Karpas-422 (cell line): ENCODE results near the gene DNMT3L. TPM values are rescaled to one million over a fixed set of nuclear protein-coding genes. Genes with fewer than 3 reads are reported as not detected.
"Not testable (repeated sequence)": the region's sequence is repeated elsewhere in the genome, so short reads cannot be mapped to it uniquely, and the experiment has no call there.

Experiments used
- DNase-seq: peaks from one replicate; pipeline ENCODE4 v3.0.0-alpha.2; 2015
- H2AFZ ChIP-seq: fragments of 200-600 bp; sonication (generic); 2 replicates; pipeline ENCODE4 v1.6.1; 2014; ENCODE audit warnings: antibody characterized with exemption, low read length, mixed read lengths
- H3K27ac ChIP-seq: fragments of 200-600 bp; sonication (generic); 2 replicates; pipeline ENCODE4 v1.5.1; 2014; ENCODE audit warnings: mild to moderate bottlenecking, low read length, moderate library complexity
- H3K27me3 ChIP-seq: fragments of 200-600 bp; sonication (generic); 2 replicates; pipeline ENCODE4 v1.6.1; 2014; ENCODE audit warnings: low read length, mixed read lengths
- H3K36me3 ChIP-seq: fragments of 200-600 bp; sonication (generic); 2 replicates; pipeline ENCODE4 v1.6.1; 2014; ENCODE audit warnings: low read length, mixed read lengths; ENCODE audit not compliant: insufficient read depth
- H3K4me1 ChIP-seq: fragments of 200-600 bp; sonication (generic); 2 replicates; pipeline ENCODE4 v1.6.1; 2014; ENCODE audit warnings: mild to moderate bottlenecking, low read length, mixed read lengths
- H3K4me2 ChIP-seq: fragments of 200-600 bp; sonication (generic); 2 replicates; pipeline ENCODE4 v1.6.1; 2014; ENCODE audit warnings: low read length, low read depth, mild to moderate bottlenecking; ENCODE audit not compliant: poor library complexity, severe bottlenecking
- H3K4me3 ChIP-seq: fragments of 200-600 bp; sonication (generic); 2 replicates; pipeline ENCODE4 v1.5.1; 2014; ENCODE audit warnings: mild to moderate bottlenecking, antibody characterized with exemption, low read length, mixed read lengths
- H3K79me2 ChIP-seq: fragments of 200-600 bp; sonication (generic); 2 replicates; pipeline ENCODE4 v1.6.1; 2014; ENCODE audit warnings: mild to moderate bottlenecking, low read length, mixed read lengths
- H3K9ac ChIP-seq: fragments of 200-600 bp; sonication (generic); 2 replicates; pipeline ENCODE4 v1.6.0; 2014; ENCODE audit warnings: low read length
- H3K9me2 ChIP-seq: fragments of 200-600 bp; sonication (generic), shearing (Covaris generic); replicated peaks from 2 replicates; pipeline ENCODE4 v1.6.0; 2014; ENCODE audit warnings: mild to moderate bottlenecking, low read length, moderate library complexity; ENCODE audit not compliant: insufficient read depth
- H3K9me3 ChIP-seq: fragments of 300-700, 200-600 bp; sonication (generic); 2 replicates; pipeline ENCODE4 v1.6.1; 2014; ENCODE audit warnings: low read length, mixed read lengths
- H4K20me1 ChIP-seq: fragments of 200-600 bp; sonication (generic); 2 replicates; pipeline ENCODE4 v1.6.1; 2014; ENCODE audit warnings: mild to moderate bottlenecking, antibody characterized with exemption, low read length, low read depth; ENCODE audit not compliant: insufficient read depth
- total RNA-seq: library from RNA; depleted of rRNA; stranded (reverse); fragments of >200 nt; shearing (Covaris generic); gene quantifications from 2 replicates; pipeline ENCODE4 v1.2.3, GENCODE V29; 2014; ENCODE audit warnings: low replicate concordance

DNMT3L gene
- total RNA-seq, 1 experiment from 2014 or later, result not detected

GRCh38 chr21:44258056-44258725 is 3.5 kb downstream of the DNMT3L start:
- H3K9me3 ChIP-seq, result no peaks in the 10 kb centered on the region
- no peaks in the 10 kb centered on the region for H3K36me3 ChIP-seq
- no peaks in the 10 kb centered on the region; the same call in 1 of the 2 replicates for H4K20me1 ChIP-seq
- no peak overlapping the region for H3K9ac ChIP-seq
- H3K4me3 ChIP-seq, result no peak overlapping the region
- no peak overlapping the region for H2AFZ ChIP-seq
- no peak for DNase-seq
- no peak overlapping the region for H3K27ac ChIP-seq
- H3K4me1 ChIP-seq, result no peaks in the 10 kb centered on the region
- no peaks in the 10 kb centered on the region for H3K9me2 ChIP-seq
- no peaks in the 10 kb centered on the region for H3K79me2 ChIP-seq
- no peaks in the 10 kb centered on the region for H3K27me3 ChIP-seq
- no peak overlapping the region for H3K4me2 ChIP-seq

- H3K9me3 ChIP-seq, result no peaks in the 10 kb centered on the region
- H3K36me3 ChIP-seq, result no peaks in the 10 kb centered on the region
- H3K79me2 ChIP-seq, result no peaks in the 10 kb centered on the region
- no peaks in the 10 kb centered on the region; the same call in 1 of the 2 replicates for H4K20me1 ChIP-seq
- no peak for DNase-seq
- H2AFZ ChIP-seq, result no peak overlapping the region
- no peak overlapping the region for H3K4me2 ChIP-seq
- no peak overlapping the region for H3K27ac ChIP-seq
- H3K27me3 ChIP-seq, result no peaks in the 10 kb centered on the region
- no peaks in the 10 kb centered on the region for H3K4me1 ChIP-seq
- H3K9ac ChIP-seq, result no peak overlapping the region
- H3K9me2 ChIP-seq, result no peaks in the 10 kb centered on the region
- H3K4me3 ChIP-seq, result no peak overlapping the region
Observed at GRCh38 chr21:44255511-44255981, 6.2 kb downstream of the DNMT3L start.

- Histone ChIP-seq H3K9me3 (no peaks in the 10 kb centered on the region), H3K9ac (no peak overlapping the region), H3K9me2 (no peaks in the 10 kb centered on the region), H3K4me2 (no peak overlapping the region), H2AFZ (no peak overlapping the region), H3K4me3 (no peak overlapping the region), H3K27me3 (no peaks in the 10 kb centered on the region), H3K36me3 (no peaks in the 10 kb centered on the region), H3K79me2 (no peaks in the 10 kb centered on the region), H4K20me1 (no peaks in the 10 kb centered on the region), H3K4me1 (no peaks in the 10 kb centered on the region), H3K27ac (no peak overlapping the region)
- no peak for DNase-seq
Observed at GRCh38 chr21:44253832-44254710, 7.6 kb downstream of the DNMT3L start.

GRCh38 chr21:44249204-44250037 is 12.3 kb downstream of the DNMT3L start:
- not testable (repeated sequence) for DNase-seq, H3K4me2 ChIP-seq, H3K9ac ChIP-seq, H3K4me3 ChIP-seq, H3K27ac ChIP-seq, H4K20me1 ChIP-seq, H3K9me2 ChIP-seq, H3K36me3 ChIP-seq, H3K27me3 ChIP-seq, H2AFZ ChIP-seq, H3K9me3 ChIP-seq, H3K79me2 ChIP-seq, H3K4me1 ChIP-seq

DNA sequence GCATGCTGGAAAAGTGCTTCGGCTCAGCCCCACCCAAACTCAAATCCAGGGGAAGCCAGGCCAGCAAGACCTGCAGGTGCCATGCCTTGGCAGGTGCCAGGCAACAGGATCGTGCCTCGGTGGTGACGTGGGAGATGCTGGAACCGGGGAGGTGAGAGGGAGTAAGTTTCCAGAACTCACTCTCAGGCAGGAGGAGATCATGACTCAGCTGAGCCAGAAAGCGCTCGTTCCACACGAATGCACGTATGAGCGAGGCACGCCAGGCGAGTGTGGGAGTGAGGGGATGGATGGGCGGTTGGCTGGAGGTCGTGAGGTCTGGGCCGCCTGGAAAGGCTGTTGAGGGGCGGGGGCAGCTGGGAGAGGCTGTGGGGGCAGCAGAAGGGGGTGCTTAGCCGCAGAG is 13.8 kb downstream of the DNMT3L start:
- not testable (repeated sequence) for H3K4me1 ChIP-seq, H3K79me2 ChIP-seq, H3K27ac ChIP-seq, H3K4me3 ChIP-seq, H3K9me3 ChIP-seq, H3K36me3 ChIP-seq, H3K9ac ChIP-seq, H3K9me2 ChIP-seq, H2AFZ ChIP-seq, H3K27me3 ChIP-seq, H4K20me1 ChIP-seq, DNase-seq, H3K4me2 ChIP-seq

DNA sequence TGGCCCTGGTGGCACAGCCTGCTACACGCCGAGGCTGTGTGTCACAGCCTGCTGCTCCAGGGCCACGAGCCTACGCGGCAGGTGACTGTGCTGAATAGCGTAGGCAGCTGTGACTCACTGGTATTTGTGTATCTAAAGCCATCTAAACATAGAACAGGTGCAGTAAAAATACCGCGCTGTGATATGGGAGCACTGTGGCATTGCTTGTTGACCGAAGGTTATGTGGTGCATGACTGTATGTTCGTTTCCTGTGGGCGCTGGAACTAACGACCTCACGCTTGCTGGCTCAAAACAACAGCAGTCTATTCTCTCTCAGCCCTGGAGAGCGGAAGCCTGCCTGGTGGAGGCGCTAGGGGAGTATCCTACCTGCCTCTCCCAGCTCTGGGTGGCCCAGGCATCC is 17.7 kb downstream of the DNMT3L start:
- H3K4me1 ChIP-seq, H2AFZ ChIP-seq, H3K4me2 ChIP-seq, H3K27me3 ChIP-seq, H3K9me2 ChIP-seq, H3K4me3 ChIP-seq, H3K79me2 ChIP-seq, H4K20me1 ChIP-seq, H3K36me3 ChIP-seq, H3K9ac ChIP-seq, H3K27ac ChIP-seq, H3K9me3 ChIP-seq, DNase-seq: not testable (repeated sequence)

GRCh38 chr21:44241281-44241680 is 20.4 kb downstream of the DNMT3L start:
- not testable (repeated sequence) for H3K9ac ChIP-seq, H2AFZ ChIP-seq, H3K4me3 ChIP-seq, H3K9me2 ChIP-seq, H3K4me1 ChIP-seq, H3K9me3 ChIP-seq, DNase-seq, H3K27ac ChIP-seq, H4K20me1 ChIP-seq, H3K36me3 ChIP-seq, H3K79me2 ChIP-seq, H3K4me2 ChIP-seq, H3K27me3 ChIP-seq

DNA sequence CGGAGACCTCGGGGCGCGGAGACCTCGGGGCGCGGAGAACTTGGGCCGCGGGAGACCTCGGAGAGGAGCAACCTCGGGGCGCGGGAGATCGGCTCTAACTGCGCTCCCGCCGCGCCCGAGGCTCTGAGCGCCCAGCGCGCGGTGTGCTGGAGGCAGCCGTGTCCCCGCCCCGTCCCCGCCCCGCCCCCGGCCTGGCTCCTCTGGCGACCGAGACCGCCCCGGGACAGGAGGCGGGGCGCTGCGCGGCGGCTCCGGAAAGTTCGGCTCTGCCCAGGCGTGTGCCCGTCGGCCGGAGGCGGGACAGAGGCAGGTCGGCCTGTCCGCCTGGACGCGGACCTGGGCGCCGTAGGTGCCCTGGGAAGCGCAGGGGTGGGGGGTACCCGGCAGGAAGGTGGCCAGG is 20.9 kb downstream of the DNMT3L start, which contains the start of gene ICOSLG:
Gene ICOSLG (minus strand): TSS at position 102 of the 400 bp plus-strand sequence. CDS start 126 bp downstream, outside the sequence.
- H3K27ac ChIP-seq, H3K4me1 ChIP-seq, H3K79me2 ChIP-seq, H3K4me2 ChIP-seq, H3K9me2 ChIP-seq, DNase-seq, H3K27me3 ChIP-seq, H3K9me3 ChIP-seq, H4K20me1 ChIP-seq, H3K4me3 ChIP-seq, H3K36me3 ChIP-seq, H2AFZ ChIP-seq, H3K9ac ChIP-seq: not testable (repeated sequence)
